SK-N-SH treated with all-trans-retinoic acid at 6 μM for 48 hours (cell line): ENCODE data around the gene CP.
A peak's percentile ranks its signal among the peaks of the same experiment; 100 is the strongest.
"Not testable (repeated sequence)": the region's sequence is repeated elsewhere in the genome, so short reads cannot be mapped to it uniquely, and the experiment has no call there.

Experiments used
- ATAC-seq: fragments of 200-7000 bp; cut with Tn5 transposase; 3 replicates; pipeline ENCODE4 v1.9.1; 2020; ENCODE audit warnings: mild to moderate bottlenecking, moderate library complexity
- ARNTL ChIP-seq: fragments of 450-650 bp; formaldehyde crosslinking; IDR thresholded peaks from 2 replicates; pipeline ENCODE4 v1.5.0; 2020; ENCODE audit warnings: low read depth, mild to moderate bottlenecking, moderate library complexity, borderline replicate concordance
- BACH2 ChIP-seq: fragments of 250-450 bp; sonication (Bioruptor Pico); IDR thresholded peaks from 2 replicates; pipeline ENCODE4 v1.9.0; 2021; ENCODE audit warnings: mild to moderate bottlenecking, borderline replicate concordance
- CREB5 ChIP-seq: fragments of 250-450 bp; sonication (Bioruptor Pico); IDR thresholded peaks from 2 replicates; pipeline ENCODE4 v1.5.1; 2020; ENCODE audit warnings: low read depth, mild to moderate bottlenecking, moderate library complexity
- CSDC2 ChIP-seq: fragments of 250-450 bp; sonication (Bioruptor Pico); IDR thresholded peaks from 2 replicates; pipeline ENCODE4 v1.5.0; 2020; ENCODE audit warnings: mild to moderate bottlenecking, moderate library complexity
- CSRNP3 ChIP-seq: fragments of 250-450 bp; sonication (Bioruptor Pico); IDR thresholded peaks from 2 replicates; pipeline ENCODE4 v1.5.1; 2021; ENCODE audit warnings: mild to moderate bottlenecking, moderate library complexity
- ESRRG ChIP-seq: fragments of 250-450 bp; sonication (Bioruptor Pico); IDR thresholded peaks from 2 replicates; pipeline ENCODE4 v1.6.1; 2021; ENCODE audit warnings: mild to moderate bottlenecking
- GLIS3 ChIP-seq: fragments of 250-450 bp; sonication (Bioruptor Pico); IDR thresholded peaks from 2 replicates; pipeline ENCODE4 v1.5.0; 2020; ENCODE audit warnings: mild to moderate bottlenecking, moderate library complexity
- ISL1 ChIP-seq: fragments of 250-450 bp; sonication (Bioruptor Pico); IDR thresholded peaks from 2 replicates; pipeline ENCODE4 v2.1.2; 2022; ENCODE audit warnings: mild to moderate bottlenecking, moderate library complexity
- OSR1 ChIP-seq: fragments of 250-450 bp; sonication (Bioruptor Pico); IDR thresholded peaks from 2 replicates; pipeline ENCODE4 v1.8.0; 2022; ENCODE audit warnings: moderate library complexity, mild to moderate bottlenecking, inconsistent platforms
- PATZ1 ChIP-seq: fragments of 250-450 bp; sonication (Bioruptor Pico); IDR thresholded peaks from 2 replicates; pipeline ENCODE4 v1.8.0; 2020; ENCODE audit warnings: mild to moderate bottlenecking, moderate library complexity, borderline replicate concordance
- POU6F1 ChIP-seq: fragments of 250-450 bp; sonication (Bioruptor Pico); IDR thresholded peaks from 2 replicates; pipeline ENCODE4 v1.8.0; 2021; ENCODE audit warnings: low read depth, mild to moderate bottlenecking, moderate library complexity, borderline replicate concordance
- PPARA ChIP-seq: fragments of 250-450 bp; sonication (Bioruptor Pico); IDR thresholded peaks from 2 replicates; pipeline ENCODE4 v1.5.0; 2020; ENCODE audit warnings: mild to moderate bottlenecking, borderline replicate concordance
- RARB ChIP-seq: fragments of 250-450 bp; sonication (Bioruptor Pico); IDR thresholded peaks from 2 replicates; pipeline ENCODE4 v1.8.0; 2021; ENCODE audit warnings: mild to moderate bottlenecking, moderate library complexity
- TCF4 ChIP-seq: fragments of 250-450 bp; sonication (Bioruptor Pico); IDR thresholded peaks from 2 replicates; pipeline ENCODE4 v1.8.0; 2021; ENCODE audit warnings: mild to moderate bottlenecking, moderate library complexity, borderline replicate concordance
- TOX ChIP-seq: fragments of 250-450 bp; sonication (Bioruptor Pico); IDR thresholded peaks from 2 replicates; pipeline ENCODE4 v1.8.0; 2021; ENCODE audit warnings: mild to moderate bottlenecking, moderate library complexity, borderline replicate concordance
- ZC3H10 ChIP-seq: fragments of 250-450 bp; sonication (Bioruptor Pico); IDR thresholded peaks from 2 replicates; pipeline ENCODE4 v1.5.1; 2021; ENCODE audit warnings: mild to moderate bottlenecking, moderate library complexity
- ZFP3 ChIP-seq: fragments of 250-450 bp; sonication (Bioruptor Pico); IDR thresholded peaks from 2 replicates; pipeline ENCODE4 v1.5.0; 2020; ENCODE audit warnings: mild to moderate bottlenecking, moderate library complexity
- ZFP30 ChIP-seq: fragments of 450-650 bp; formaldehyde crosslinking; IDR thresholded peaks from 2 replicates; pipeline ENCODE4 v1.5.0; 2022; ENCODE audit warnings: mild to moderate bottlenecking, moderate library complexity
- ZNF565 ChIP-seq: fragments of 450-650 bp; formaldehyde crosslinking; conservative IDR thresholded peaks from 2 replicates; pipeline ENCODE4 v1.5.0; 2020; ENCODE audit warnings: low read depth, mild to moderate bottlenecking, moderate library complexity
- ZNF70 ChIP-seq: fragments of 450-650 bp; formaldehyde crosslinking; IDR thresholded peaks from 2 replicates; pipeline ENCODE4 v1.5.0; 2020; ENCODE audit warnings: mild to moderate bottlenecking, moderate library complexity
- ZNF8 ChIP-seq: fragments of 450-650 bp; formaldehyde crosslinking; IDR thresholded peaks from 2 replicates; pipeline ENCODE4 v1.5.0; 2020; ENCODE audit warnings: mild to moderate bottlenecking, moderate library complexity

Gene CP

GRCh38 chr3:149198611-149199010 lies 23.0 kb downstream of the CP start:
- peak; percentile 72 for ATAC-seq

DNA sequence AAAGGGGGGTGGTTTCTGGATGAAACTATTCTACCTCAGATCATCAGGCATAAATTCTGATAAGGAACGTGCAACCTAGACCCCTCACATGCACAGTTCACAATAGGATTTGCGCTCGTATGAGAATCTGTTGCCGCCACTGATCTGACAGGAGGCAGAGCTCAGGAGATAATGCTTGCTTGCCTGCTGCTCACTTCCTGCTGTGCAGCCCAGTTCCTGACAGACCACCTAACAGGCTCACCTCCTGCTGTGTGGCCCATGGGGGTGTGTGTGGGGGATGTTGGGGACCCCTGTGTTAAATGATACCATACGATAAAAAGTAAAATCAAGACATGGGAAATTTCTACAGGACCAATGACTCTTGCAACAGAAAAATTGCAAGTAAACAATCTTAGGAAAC lies 24.0 kb downstream of the CP start:
- no peak for ATAC-seq
- TF ChIP-seq ZNF70 (CRISPR knock-in tag) = no peak
- no peak for TF ChIP-seq ESRRG (CRISPR knock-in tag)
- TF ChIP-seq ISL1 = no peak
- TF ChIP-seq ZNF565 = no peak
- TF ChIP-seq OSR1 (CRISPR knock-in tag) = no peak
- TF ChIP-seq, all 23 proteins: peak for 0

More at GRCh38 chr3:149198611-149199010, 23.0 kb downstream of the CP start:
- TF ChIP-seq TOX (no peak), TCF4 (CRISPR knock-in tag) (no peak), ESRRG (CRISPR knock-in tag) (no peak), ZFP30 (no peak), ISL1 (no peak), RARB (CRISPR knock-in tag) (no peak), POU6F1 (CRISPR knock-in tag) (no peak), PPARA (CRISPR knock-in tag) (no peak), CSRNP3 (CRISPR knock-in tag) (no peak), ZFP3 (CRISPR knock-in tag) (no peak)

DNA sequence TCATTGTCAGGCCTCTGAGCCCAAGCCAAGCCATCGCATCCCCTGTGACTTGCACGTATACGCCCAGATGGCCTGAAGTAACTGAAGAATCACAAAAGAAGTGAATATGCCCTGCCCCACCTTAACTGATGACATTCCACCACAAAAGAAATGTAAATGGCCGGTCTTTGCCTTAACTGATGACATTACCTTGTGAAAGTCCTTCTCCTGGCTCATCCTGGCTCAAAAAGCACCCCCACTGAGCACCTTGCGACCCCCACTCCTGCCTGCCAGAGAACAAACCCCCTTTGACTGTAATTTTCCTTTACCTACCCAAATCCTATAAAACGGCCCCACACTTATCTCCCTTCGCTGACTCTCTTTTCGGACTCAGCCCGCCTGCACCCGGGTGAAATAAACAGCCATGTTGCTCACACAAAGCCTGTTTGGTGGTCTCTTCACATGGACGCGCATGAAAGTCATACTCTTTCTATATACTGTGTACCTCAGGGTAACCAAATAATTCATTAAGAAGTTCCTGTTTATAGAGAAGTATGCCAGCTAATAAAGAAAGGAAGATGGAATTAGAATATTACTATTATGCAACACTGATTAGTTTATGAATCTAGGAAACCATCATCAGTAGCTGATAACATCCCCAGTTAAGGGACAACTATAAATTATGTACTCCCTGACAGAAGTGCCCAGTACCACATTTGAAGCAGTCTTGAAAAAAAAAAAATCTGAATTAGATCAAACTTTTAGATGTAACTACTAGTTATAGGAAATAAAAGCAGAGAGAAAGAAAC lies 24.6 kb downstream of the CP start:
- ATAC-seq = not testable (repeated sequence)

- TF ChIP-seq ARNTL (CRISPR knock-in tag) = no peak
- no peak for TF ChIP-seq TCF4 (CRISPR knock-in tag)
- TF ChIP-seq PATZ1 (CRISPR knock-in tag) = no peak
- TF ChIP-seq OSR1 (CRISPR knock-in tag) = no peak
- TF ChIP-seq POU6F1 (CRISPR knock-in tag) = no peak
- TF ChIP-seq RARB (CRISPR knock-in tag) = no peak
- TF ChIP-seq ZFP3 (CRISPR knock-in tag) = no peak
- no peak for TF ChIP-seq CSDC2
- no peak for TF ChIP-seq GLIS3 (CRISPR knock-in tag)
- no peak for TF ChIP-seq CREB5 (CRISPR knock-in tag)
- TF ChIP-seq PPARA (CRISPR knock-in tag) = no peak
- no peak for TF ChIP-seq ZC3H10
- TF ChIP-seq CSRNP3 (CRISPR knock-in tag) = no peak
- no peak for TF ChIP-seq TOX
- TF ChIP-seq ESRRG (CRISPR knock-in tag) = no peak
- no peak for TF ChIP-seq BACH2
- TF ChIP-seq ZNF8 (CRISPR knock-in tag) = no peak
- TF ChIP-seq ZNF70 (CRISPR knock-in tag) = no peak
- TF ChIP-seq, all 23 proteins: peak for 0
Observed at GRCh38 chr3:149195221-149195620, 26.4 kb downstream of the CP start.

More at GRCh38 chr3:149195221-149195620, 26.4 kb downstream of the CP start:
- no peak for ATAC-seq
